Panc1 (cell line): ENCODE measurements around the gene AP5Z1. TPM values are rescaled to one million over a fixed set of nuclear protein-coding genes. Genes with fewer than 3 reads are reported as not detected.

Experiments used
- ATAC-seq: fragments of 200-7000 bp; cut with Tn5 transposase; 2 replicates; pipeline ENCODE4 v1.9.1; 2020; ENCODE audit warnings: mild to moderate bottlenecking, moderate library complexity
- BruUV-seq: library from RNA; stranded (reverse); fragments of 400-500 nt; replicated peaks from 2 replicates; lab custom pipeline; 2021; lab: Mats Ljungman, UMichigan
- CTCF ChIA-PET: fragments of 300-600 bp; sonication (Branson Sonifier 250); formaldehyde crosslinking; loops from one replicate; lab custom pipeline; 2022; ENCODE audit warnings: antibody characterized with exemption; lab: Charles Lee
- POLR2A ChIA-PET: fragments of 300-600 bp; sonication (Branson Sonifier 250); formaldehyde crosslinking; loops from one replicate; lab custom pipeline; 2022; ENCODE audit warnings: antibody characterized with exemption; lab: Charles Lee
- DNase-seq: peaks from one replicate; pipeline ENCODE4 v3.0.0-alpha.2; 2010; ENCODE audit warnings: low read depth, low spot score
- H3K27ac ChIP-seq: 2 replicates; pipeline ENCODE4 v1.5.1; 2011; ENCODE audit warnings: mild to moderate bottlenecking, low read length, inconsistent platforms
- H3K27me3 ChIP-seq: fragments of 200-500 bp; sonication (Bioruptor generic); 2 replicates; pipeline ENCODE4 v1.6.0; 2014; ENCODE audit warnings: low read length, inconsistent platforms; ENCODE audit not compliant: control insufficient read depth, insufficient read depth
- H3K36me3 ChIP-seq: fragments of 200-500 bp; sonication (Bioruptor generic); 2 replicates; pipeline ENCODE4 v1.5.1; 2014; ENCODE audit warnings: inconsistent platforms, mild to moderate bottlenecking, low read length, moderate library complexity; ENCODE audit not compliant: control insufficient read depth, insufficient read depth
- H3K4me1 ChIP-seq: 2 replicates; pipeline ENCODE4 v1.5.1; 2011; ENCODE audit warnings: inconsistent platforms, mild to moderate bottlenecking, low read length, moderate library complexity; ENCODE audit not compliant: control insufficient read depth, insufficient read depth
- H3K4me3 ChIP-seq, 2 experiments: 2 replicates each; pipeline ENCODE4 v1.5.1; 2011 to 2012; ENCODE audit warnings: low read depth in 2 of 2, low read length in 2 of 2, mild to moderate bottlenecking in 2 of 2, inconsistent platforms in 1 of 2, moderate library complexity in 1 of 2
- H3K9me3 ChIP-seq: fragments of 200-500 bp; sonication (Bioruptor generic); 2 replicates; pipeline ENCODE4 v1.5.1; 2014; ENCODE audit warnings: low read depth, mild to moderate bottlenecking, inconsistent platforms, low read length, moderate library complexity; ENCODE audit not compliant: control insufficient read depth, insufficient read depth
- POLR2AphosphoS5 ChIP-seq: IDR thresholded peaks from 2 replicates; pipeline ENCODE4 v1.6.1; 2012; ENCODE audit warnings: mild to moderate bottlenecking, low read depth, low read length, moderate library complexity
- SIN3A ChIP-seq: IDR thresholded peaks from 2 replicates; pipeline ENCODE4 v1.6.1; 2012; ENCODE audit warnings: low read depth, mild to moderate bottlenecking, low read length, moderate library complexity, borderline replicate concordance; ENCODE audit not compliant: insufficient read depth
- TCF7L2 ChIP-seq: IDR thresholded peaks from 2 replicates; pipeline ENCODE4 v1.6.1; 2011; ENCODE audit warnings: mild to moderate bottlenecking, low read depth, low read length, inconsistent platforms
- in situ Hi-C: cut with HindIII; loops from 2 replicates; pipeline ENCODE4 v1.10.0; 2016; ENCODE audit warnings: low sequenced_read_pairs, low pct_unique_long_range_greater_than_20kb
- intact Hi-C: fragments of 100-400 bp; cut with micrococcal nuclease; formaldehyde crosslinking; loops from one replicate; pipeline ENCODE4 v1.10.0; 2022; ENCODE audit not compliant: unreplicated experiment
- total RNA-seq: library from RNA; stranded (reverse); gene quantifications from one replicate; pipeline ENCODE4 v1.2.1, GENCODE V29; 2021; ENCODE audit not compliant: unreplicated experiment
- TF ChIP-seq, protein P1 (sequence below), 2 experiments: IDR thresholded peaks; 2 replicates each; pipeline ENCODE4 v1.6.1; 2011 to 2012; ENCODE audit warnings: low read depth in 2 of 2, control low read depth in 1 of 2, low read length in 1 of 2, mild to moderate bottlenecking in 1 of 2, moderate library complexity in 1 of 2; ENCODE audit not compliant: insufficient read depth in 1 of 2
- TF ChIP-seq, protein P2 (sequence below): fragments of 450-650 bp; IDR thresholded peaks from 2 replicates; pipeline ENCODE4 v1.5.1; 2017; ENCODE audit warnings: mild to moderate bottlenecking

The AP5Z1 gene
- total RNA-seq, 1 experiment from 2014 or later: 100.0 TPM

DNA sequence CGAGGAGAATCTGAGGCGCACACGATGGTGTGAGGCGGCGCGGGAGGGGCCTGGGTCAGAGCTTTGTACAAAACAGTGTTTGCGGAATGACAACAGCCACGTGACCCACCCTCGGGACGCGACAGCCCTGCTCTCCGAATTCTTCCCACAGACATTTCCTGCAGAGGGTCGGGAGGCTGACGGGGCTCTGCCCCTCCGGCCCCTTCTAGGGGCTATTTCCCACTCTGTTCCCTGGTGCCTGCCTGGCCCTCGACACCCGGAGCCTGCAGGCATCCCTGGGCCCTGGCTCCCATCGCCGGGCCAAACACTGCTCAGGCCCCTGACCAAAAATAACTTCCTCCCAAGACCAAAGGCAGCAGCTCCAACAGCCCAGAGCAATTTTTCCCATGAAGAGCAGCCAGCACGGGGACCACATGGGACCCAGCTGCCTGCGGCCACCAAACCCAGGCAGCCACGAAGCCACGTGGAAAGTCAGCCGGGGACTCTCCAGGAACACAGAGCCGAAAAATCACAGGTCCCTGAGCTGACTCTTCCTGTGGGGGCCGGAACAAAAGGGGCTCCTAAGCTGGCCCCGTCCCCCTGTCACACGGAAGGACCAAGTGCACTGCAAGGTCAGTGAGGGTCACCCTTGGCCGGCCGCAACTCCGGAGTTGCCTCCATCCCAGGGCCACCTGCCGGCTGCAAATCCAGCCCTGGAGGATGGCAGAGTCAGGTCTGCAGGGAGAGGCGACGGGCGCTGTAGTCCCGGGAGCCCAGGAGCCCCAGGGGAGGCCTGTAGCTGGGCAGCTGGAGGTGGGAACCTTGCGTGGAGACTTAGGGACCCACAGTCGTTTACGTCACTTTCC lies 44.4 kb downstream of the AP5Z1 start:
- BruUV-seq: no TSS peak
- no peak overlapping the region for H3K4me3 ChIP-seq
- H3K36me3 ChIP-seq: no peaks in the 10 kb centered on the region
- in situ Hi-C loops (no loop called here), intact Hi-C loops (no loop called here)
- TF ChIP-seq, protein P1, sequence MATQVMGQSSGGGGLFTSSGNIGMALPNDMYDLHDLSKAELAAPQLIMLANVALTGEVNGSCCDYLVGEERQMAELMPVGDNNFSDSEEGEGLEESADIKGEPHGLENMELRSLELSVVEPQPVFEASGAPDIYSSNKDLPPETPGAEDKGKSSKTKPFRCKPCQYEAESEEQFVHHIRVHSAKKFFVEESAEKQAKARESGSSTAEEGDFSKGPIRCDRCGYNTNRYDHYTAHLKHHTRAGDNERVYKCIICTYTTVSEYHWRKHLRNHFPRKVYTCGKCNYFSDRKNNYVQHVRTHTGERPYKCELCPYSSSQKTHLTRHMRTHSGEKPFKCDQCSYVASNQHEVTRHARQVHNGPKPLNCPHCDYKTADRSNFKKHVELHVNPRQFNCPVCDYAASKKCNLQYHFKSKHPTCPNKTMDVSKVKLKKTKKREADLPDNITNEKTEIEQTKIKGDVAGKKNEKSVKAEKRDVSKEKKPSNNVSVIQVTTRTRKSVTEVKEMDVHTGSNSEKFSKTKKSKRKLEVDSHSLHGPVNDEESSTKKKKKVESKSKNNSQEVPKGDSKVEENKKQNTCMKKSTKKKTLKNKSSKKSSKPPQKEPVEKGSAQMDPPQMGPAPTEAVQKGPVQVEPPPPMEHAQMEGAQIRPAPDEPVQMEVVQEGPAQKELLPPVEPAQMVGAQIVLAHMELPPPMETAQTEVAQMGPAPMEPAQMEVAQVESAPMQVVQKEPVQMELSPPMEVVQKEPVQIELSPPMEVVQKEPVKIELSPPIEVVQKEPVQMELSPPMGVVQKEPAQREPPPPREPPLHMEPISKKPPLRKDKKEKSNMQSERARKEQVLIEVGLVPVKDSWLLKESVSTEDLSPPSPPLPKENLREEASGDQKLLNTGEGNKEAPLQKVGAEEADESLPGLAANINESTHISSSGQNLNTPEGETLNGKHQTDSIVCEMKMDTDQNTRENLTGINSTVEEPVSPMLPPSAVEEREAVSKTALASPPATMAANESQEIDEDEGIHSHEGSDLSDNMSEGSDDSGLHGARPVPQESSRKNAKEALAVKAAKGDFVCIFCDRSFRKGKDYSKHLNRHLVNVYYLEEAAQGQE (IDR thresholded peaks at IDR 0.05; ENCODE audit: insufficient read depth in 1 of 2, low read depth in 2 of 2, low read length in 1 of 2): no peak
- no peak for TF ChIP-seq SIN3A
- POLR2A ChIA-PET: no interaction called here
- H3K4me1 ChIP-seq: no peaks in the 10 kb centered on the region
- no peak overlapping the region for H3K27ac ChIP-seq
- CTCF ChIA-PET: interaction anchor here (1.1 kb wide), 1 partner anchor 10 kb away, joined by 3 read pairs; no protein-coding TSS in a partner anchor
- no peaks in the 10 kb centered on the region for H3K27me3 ChIP-seq
- DNase-seq (no peak), ATAC-seq (no peak)
- H3K9me3 ChIP-seq: no peaks in the 10 kb centered on the region

DNA sequence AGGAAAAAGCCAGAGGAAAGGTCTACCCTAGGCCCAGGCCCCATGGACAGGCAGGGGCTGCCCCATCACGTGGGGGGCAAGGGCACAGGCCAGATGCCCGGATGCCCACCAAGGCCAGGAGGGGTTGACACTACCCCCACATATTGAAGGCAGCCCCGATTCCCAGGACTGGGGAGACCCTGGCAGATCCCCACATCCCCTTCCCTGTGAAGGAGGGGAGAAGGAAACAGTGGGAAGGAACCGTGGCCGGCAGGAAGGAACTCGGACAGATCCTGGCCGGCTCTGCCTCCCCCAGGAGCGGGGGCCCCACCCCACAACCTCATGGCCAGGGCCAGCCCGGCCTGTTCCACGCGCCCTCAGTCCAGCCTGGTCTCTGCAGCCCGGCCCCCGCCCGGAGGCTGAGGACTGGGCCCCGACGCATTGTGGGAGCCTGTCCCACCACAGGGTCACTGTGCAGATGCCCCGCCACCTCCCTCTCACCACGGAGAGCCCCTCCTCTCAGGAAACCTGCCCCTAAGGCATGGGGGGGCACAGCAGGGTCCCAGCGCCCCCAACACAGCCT lies 45.1 kb downstream of the AP5Z1 start:
- ChIA-PET CTCF (interaction anchor here (1.1 kb wide), 1 partner anchor 10 kb away, joined by 3 read pairs; no protein-coding TSS in a partner anchor), POLR2A (no interaction called here)
- no peaks in the 10 kb centered on the region for H3K27me3 ChIP-seq
- intact Hi-C loops: no loop called here
- in situ Hi-C loops: no loop called here
- no TSS peak for BruUV-seq
- H3K9me3 ChIP-seq: no peaks in the 10 kb centered on the region
- H3K4me1 ChIP-seq: no peaks in the 10 kb centered on the region
- TF ChIP-seq SIN3A: no peak
- TF ChIP-seq TCF7L2: no peak
- TF ChIP-seq, protein P2, sequence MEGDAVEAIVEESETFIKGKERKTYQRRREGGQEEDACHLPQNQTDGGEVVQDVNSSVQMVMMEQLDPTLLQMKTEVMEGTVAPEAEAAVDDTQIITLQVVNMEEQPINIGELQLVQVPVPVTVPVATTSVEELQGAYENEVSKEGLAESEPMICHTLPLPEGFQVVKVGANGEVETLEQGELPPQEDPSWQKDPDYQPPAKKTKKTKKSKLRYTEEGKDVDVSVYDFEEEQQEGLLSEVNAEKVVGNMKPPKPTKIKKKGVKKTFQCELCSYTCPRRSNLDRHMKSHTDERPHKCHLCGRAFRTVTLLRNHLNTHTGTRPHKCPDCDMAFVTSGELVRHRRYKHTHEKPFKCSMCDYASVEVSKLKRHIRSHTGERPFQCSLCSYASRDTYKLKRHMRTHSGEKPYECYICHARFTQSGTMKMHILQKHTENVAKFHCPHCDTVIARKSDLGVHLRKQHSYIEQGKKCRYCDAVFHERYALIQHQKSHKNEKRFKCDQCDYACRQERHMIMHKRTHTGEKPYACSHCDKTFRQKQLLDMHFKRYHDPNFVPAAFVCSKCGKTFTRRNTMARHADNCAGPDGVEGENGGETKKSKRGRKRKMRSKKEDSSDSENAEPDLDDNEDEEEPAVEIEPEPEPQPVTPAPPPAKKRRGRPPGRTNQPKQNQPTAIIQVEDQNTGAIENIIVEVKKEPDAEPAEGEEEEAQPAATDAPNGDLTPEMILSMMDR: no peak
- TF ChIP-seq POLR2AphosphoS5: no peak
- TF ChIP-seq, protein P1 (IDR thresholded peaks at IDR 0.05; ENCODE audit: insufficient read depth in 1 of 2, low read depth in 2 of 2, low read length in 1 of 2): no peak
- no peak for DNase-seq
- ATAC-seq: no peak
- no peak overlapping the region for H3K27ac ChIP-seq
- H3K4me3 ChIP-seq: no peak overlapping the region
- H3K36me3 ChIP-seq: no peaks in the 10 kb centered on the region
